Activated naive CD8-positive, alpha-beta T cell treated with anti-CD3 and anti-CD28 coated beads, Interleukin-2, amount 50 U/mL, for 16 hours (primary cell): ENCODE data around the gene RABGGTA.
"Not testable (repeated sequence)": the region's sequence is repeated elsewhere in the genome, so short reads cannot be mapped to it uniquely, and the experiment has no call there.

Source experiments
- DNase-seq: peaks from one replicate; pipeline ENCODE4 v3.0.0-alpha.2; 2020; ENCODE audit warnings: low read depth, low spot score

RABGGTA gene

GRCh38 chr14:24260780-24261157 is 10.6 kb downstream of the RABGGTA start:
- DNase-seq: no peak

GRCh38 chr14:24260026-24260779 is 11.2 kb downstream of the RABGGTA start:
- DNase-seq: no peak

- no peak for DNase-seq
Observed at GRCh38 chr14:24259282-24260025, 11.9 kb downstream of the RABGGTA start.

GRCh38 chr14:24258548-24259265 is 12.7 kb downstream of the RABGGTA start:
- DNase-seq: no peak

- no peak for DNase-seq
Observed at GRCh38 chr14:24258119-24258518, 13.3 kb downstream of the RABGGTA start.

- no peak for DNase-seq
Observed at GRCh38 chr14:24256960-24257359, 14.4 kb downstream of the RABGGTA start.

- DNase-seq: no peak
Observed at GRCh38 chr14:24255931-24256711, 15.3 kb downstream of the RABGGTA start.

GRCh38 chr14:24255438-24255837 is 16.0 kb downstream of the RABGGTA start:
- no peak for DNase-seq

GRCh38 chr14:24254630-24255392 is 16.6 kb downstream of the RABGGTA start:
- DNase-seq: no peak

GRCh38 chr14:24253936-24254335 is 17.5 kb downstream of the RABGGTA start:
- DNase-seq: no peak

- DNase-seq: no peak
Observed at GRCh38 chr14:24252289-24253124, 18.9 kb downstream of the RABGGTA start.

- no peak for DNase-seq
Observed at GRCh38 chr14:24251880-24252288, 19.5 kb downstream of the RABGGTA start.

GRCh38 chr14:24250354-24250753 is 21.0 kb downstream of the RABGGTA start:
- DNase-seq: no peak

GRCh38 chr14:24249230-24250021 is 22.0 kb downstream of the RABGGTA start:
- DNase-seq: no peak

GRCh38 chr14:24247422-24247821 is 24.0 kb downstream of the RABGGTA start:
- DNase-seq: no peak

- no peak for DNase-seq
Observed at GRCh38 chr14:24246765-24247212, 24.6 kb downstream of the RABGGTA start.

GRCh38 chr14:24245350-24245749 is 26.0 kb downstream of the RABGGTA start:
- DNase-seq: not testable (repeated sequence)

GRCh38 chr14:24243336-24243836 is 28.0 kb downstream of the RABGGTA start:
- DNase-seq: no peak
